ENCODE results near the gene WDR54.
A peak's percentile ranks its signal among the peaks of the same experiment; 100 is the strongest.
"Not testable (repeated sequence)": the region's sequence is repeated elsewhere in the genome, so short reads cannot be mapped to it uniquely, and the experiment has no call there.

WDR54 gene

DNA sequence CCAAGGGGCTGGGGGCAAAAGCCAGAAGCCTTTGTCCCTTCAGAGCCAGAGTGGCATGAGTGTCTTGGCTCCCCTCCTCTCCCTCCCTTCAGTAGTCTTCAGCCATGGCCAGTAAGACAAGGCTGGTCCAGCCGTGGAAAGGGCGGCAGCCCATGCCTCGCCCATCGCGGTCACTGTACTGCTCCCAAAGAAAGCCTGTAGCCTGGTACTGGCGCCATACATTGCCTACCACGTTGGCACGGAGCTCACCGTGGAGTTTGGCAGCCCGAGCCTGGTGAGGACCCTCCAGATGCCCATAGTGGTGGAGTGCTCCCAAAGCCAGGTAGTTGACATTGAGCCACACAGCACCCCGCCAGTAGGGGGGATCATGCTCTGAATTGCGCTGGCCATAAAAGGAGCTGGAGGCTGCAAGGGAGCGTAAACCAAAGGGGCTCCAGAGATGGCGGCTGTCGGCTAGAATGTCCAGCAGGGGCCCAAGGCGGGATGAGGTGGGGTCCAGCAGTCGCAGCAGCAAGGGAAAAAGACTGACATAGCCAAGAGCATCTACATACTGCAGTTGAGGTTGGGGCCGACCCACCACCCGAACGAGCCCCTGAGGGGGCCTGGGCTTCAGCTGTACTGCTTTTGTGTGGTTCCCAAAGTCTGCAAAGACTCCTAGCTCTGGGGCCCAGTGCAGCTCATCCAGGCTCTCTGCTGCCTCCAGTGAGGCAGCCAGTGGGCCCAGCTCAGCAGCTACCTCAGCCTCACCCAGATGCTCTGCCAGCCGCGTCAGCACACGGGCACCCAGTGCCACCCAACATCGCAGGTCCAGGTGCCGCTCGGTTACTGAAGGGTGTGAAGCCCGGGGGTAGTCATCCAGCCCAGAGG, 39.9 kb downstream of the WDR54 start:
- H3K9ac ChIP-seq (ENCODE audit: low read length): no peak overlapping the region
- TF ChIP-seq, protein P1, sequence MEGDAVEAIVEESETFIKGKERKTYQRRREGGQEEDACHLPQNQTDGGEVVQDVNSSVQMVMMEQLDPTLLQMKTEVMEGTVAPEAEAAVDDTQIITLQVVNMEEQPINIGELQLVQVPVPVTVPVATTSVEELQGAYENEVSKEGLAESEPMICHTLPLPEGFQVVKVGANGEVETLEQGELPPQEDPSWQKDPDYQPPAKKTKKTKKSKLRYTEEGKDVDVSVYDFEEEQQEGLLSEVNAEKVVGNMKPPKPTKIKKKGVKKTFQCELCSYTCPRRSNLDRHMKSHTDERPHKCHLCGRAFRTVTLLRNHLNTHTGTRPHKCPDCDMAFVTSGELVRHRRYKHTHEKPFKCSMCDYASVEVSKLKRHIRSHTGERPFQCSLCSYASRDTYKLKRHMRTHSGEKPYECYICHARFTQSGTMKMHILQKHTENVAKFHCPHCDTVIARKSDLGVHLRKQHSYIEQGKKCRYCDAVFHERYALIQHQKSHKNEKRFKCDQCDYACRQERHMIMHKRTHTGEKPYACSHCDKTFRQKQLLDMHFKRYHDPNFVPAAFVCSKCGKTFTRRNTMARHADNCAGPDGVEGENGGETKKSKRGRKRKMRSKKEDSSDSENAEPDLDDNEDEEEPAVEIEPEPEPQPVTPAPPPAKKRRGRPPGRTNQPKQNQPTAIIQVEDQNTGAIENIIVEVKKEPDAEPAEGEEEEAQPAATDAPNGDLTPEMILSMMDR (IDR thresholded peaks at IDR 0.05; ENCODE audit: low read depth, low read length): peak; percentile 24
- TF ChIP-seq EZH2phosphoT487 (IDR thresholded peaks at IDR 0.05; ENCODE audit: low read depth): no peak
- H3K79me2 ChIP-seq (ENCODE audit: low read length): peaks cover 33% of the 10 kb centered on the region
- H3K27ac ChIP-seq (ENCODE audit: low read length): no peak overlapping the region
- no peak overlapping the region for H3K4me3 ChIP-seq (ENCODE audit: low read length)
- H3K4me1 ChIP-seq (ENCODE audit: low read length): peaks cover 20% of the 10 kb centered on the region
- no peaks in the 10 kb centered on the region for H3K27me3 ChIP-seq (ENCODE audit: low read depth, low read length)
- peaks cover 24% of the 10 kb centered on the region for H3K36me3 ChIP-seq (replicated peaks; ENCODE audit: low read depth, low read length)
- H3K4me2 ChIP-seq (ENCODE audit: low read length): no peak overlapping the region
- H3K9me3 ChIP-seq (ENCODE audit: insufficient read depth, low read length): no peaks in the 10 kb centered on the region
- no peak overlapping the region for H2AFZ ChIP-seq (ENCODE audit: low read depth, low read length)
- H4K20me1 ChIP-seq (ENCODE audit: insufficient read depth, low read length): no peaks in the 10 kb centered on the region

DNA sequence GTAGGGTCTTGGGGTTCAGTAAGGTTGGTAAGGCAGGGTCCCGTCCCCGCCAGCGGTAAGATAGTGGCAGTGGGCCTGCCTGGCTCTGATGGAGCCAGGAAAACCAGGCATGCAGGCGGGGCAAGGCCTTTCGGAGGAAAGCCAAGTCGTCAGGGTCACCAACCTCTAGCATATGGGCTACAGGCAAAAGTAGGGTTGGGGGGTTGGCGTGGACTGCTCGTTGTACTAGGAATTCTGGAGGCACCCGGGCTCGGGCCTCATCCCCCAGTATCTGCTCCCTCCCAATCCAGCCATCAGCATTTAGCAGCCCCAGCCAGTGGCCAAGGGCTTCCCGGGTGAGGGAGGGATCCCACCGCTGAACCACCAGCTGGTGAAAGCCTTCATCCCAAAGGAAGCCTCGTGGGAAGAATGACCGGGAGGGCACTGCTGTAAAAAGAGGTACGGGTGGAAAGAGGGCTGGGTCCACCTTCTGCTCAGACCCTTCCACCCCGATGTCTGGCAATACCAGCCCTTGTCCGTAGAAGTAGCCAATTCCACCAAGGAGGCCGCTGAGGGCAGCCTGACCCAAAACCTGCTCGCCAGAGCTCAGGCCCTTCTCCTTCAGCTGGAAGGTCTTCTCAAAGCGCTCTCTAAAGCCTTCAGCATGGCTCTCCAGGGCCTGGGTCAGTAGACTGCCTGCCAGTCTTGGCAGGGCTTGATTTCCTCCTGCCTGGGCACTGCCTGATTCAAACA, 40.7 kb downstream of the WDR54 start:
- Histone ChIP-seq H3K4me3 (ENCODE audit: low read length) (no peak overlapping the region), H3K27me3 (ENCODE audit: low read depth, low read length) (no peaks in the 10 kb centered on the region), H3K9me3 (ENCODE audit: insufficient read depth, low read length) (no peaks in the 10 kb centered on the region), H3K79me2 (ENCODE audit: low read length) (peaks cover 30% of the 10 kb centered on the region), H3K4me1 (ENCODE audit: low read length) (peaks cover 15% of the 10 kb centered on the region), H2AFZ (ENCODE audit: low read depth, low read length) (no peak overlapping the region), H3K36me3 (replicated peaks; ENCODE audit: low read depth, low read length) (peaks cover 24% of the 10 kb centered on the region), H3K4me2 (ENCODE audit: low read length) (no peak overlapping the region), H4K20me1 (ENCODE audit: insufficient read depth, low read length) (no peaks in the 10 kb centered on the region), H3K9ac (ENCODE audit: low read length) (no peak overlapping the region), H3K27ac (ENCODE audit: low read length) (no peak overlapping the region)
- TF ChIP-seq EZH2phosphoT487 (IDR thresholded peaks at IDR 0.05; ENCODE audit: low read depth): no peak
- TF ChIP-seq, protein P1 (IDR thresholded peaks at IDR 0.05; ENCODE audit: low read depth, low read length): no peak

DNA sequence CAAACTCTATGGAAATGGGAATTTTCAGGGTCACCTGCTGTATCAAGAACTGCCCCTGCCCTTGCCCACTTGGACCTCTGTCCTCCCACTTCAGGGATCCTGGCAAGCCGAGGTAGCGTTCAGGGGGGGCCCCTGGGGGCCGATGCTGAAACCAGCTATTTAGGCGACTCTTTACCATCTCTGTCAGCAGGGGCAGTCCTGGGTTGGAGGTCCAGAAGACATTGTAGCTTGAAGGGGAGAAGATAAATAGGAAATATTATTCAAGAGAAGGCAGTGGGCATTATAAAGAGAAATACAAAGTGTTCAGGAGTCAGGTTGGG, 41.2 kb downstream of the WDR54 start:
- peaks cover 15% of the 10 kb centered on the region for H3K4me1 ChIP-seq (ENCODE audit: low read length)
- H3K27me3 ChIP-seq (ENCODE audit: low read depth, low read length): no peaks in the 10 kb centered on the region
- H3K27ac ChIP-seq (ENCODE audit: low read length): no peak overlapping the region
- H3K9ac ChIP-seq (ENCODE audit: low read length): no peak overlapping the region
- no peaks in the 10 kb centered on the region for H3K9me3 ChIP-seq (ENCODE audit: insufficient read depth, low read length)
- no peaks in the 10 kb centered on the region for H4K20me1 ChIP-seq (ENCODE audit: insufficient read depth, low read length)
- no peak overlapping the region for H2AFZ ChIP-seq (ENCODE audit: low read depth, low read length)
- H3K79me2 ChIP-seq (ENCODE audit: low read length): peaks cover 30% of the 10 kb centered on the region
- H3K4me3 ChIP-seq (ENCODE audit: low read length): no peak overlapping the region
- no peak overlapping the region for H3K4me2 ChIP-seq (ENCODE audit: low read length)
- TF ChIP-seq, protein P1 (IDR thresholded peaks at IDR 0.05; ENCODE audit: low read depth, low read length): no peak
- TF ChIP-seq EZH2phosphoT487 (IDR thresholded peaks at IDR 0.05; ENCODE audit: low read depth): no peak
- H3K36me3 ChIP-seq (replicated peaks; ENCODE audit: low read depth, low read length): peaks cover 24% of the 10 kb centered on the region

DNA sequence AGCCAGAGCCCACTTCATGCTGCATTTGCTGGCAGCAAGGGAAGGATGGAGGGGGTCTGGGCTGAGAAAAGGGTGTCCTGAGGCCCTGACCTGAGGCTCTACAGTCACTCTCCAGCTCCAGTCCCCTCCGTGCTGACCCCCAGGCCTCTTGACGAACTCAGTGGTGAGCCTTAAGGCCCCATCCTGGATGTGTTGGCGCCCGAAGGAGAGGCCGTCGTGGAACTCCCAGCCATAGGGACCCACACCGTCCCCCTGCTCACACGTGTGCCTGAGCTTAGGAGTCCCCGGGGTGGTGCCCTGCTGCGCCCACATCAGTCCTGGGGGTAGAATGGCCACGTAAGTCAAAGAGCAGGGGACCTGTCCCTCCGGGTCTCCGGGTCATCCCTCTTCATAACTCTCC, 42.9 kb downstream of the WDR54 start:
- TF ChIP-seq EZH2phosphoT487 (IDR thresholded peaks at IDR 0.05; ENCODE audit: low read depth): no peak
- TF ChIP-seq, protein P1 (IDR thresholded peaks at IDR 0.05; ENCODE audit: low read depth, low read length): no peak
- H3K36me3 ChIP-seq (replicated peaks; ENCODE audit: low read depth, low read length): peaks cover 24% of the 10 kb centered on the region
- peaks cover 26% of the 10 kb centered on the region for H3K79me2 ChIP-seq (ENCODE audit: low read length)
- peak overlapping the region; percentile 51 for H3K27ac ChIP-seq (ENCODE audit: low read length)
- H3K4me2 ChIP-seq (ENCODE audit: low read length): peak overlapping the region; percentile 79
- H3K9ac ChIP-seq (ENCODE audit: low read length): peak overlapping the region; percentile 85
- H4K20me1 ChIP-seq (ENCODE audit: insufficient read depth, low read length): no peaks in the 10 kb centered on the region
- no peak overlapping the region for H2AFZ ChIP-seq (ENCODE audit: low read depth, low read length)
- H3K4me3 ChIP-seq (ENCODE audit: low read length): peak overlapping the region; percentile 90
- H3K4me1 ChIP-seq (ENCODE audit: low read length): peaks cover 12% of the 10 kb centered on the region
- no peaks in the 10 kb centered on the region for H3K9me3 ChIP-seq (ENCODE audit: insufficient read depth, low read length)
- H3K27me3 ChIP-seq (ENCODE audit: low read depth, low read length): no peaks in the 10 kb centered on the region

GRCh38 chr2:74470742-74471141, 49.2 kb downstream of the WDR54 start:
- not testable (repeated sequence) for H3K27ac ChIP-seq (ENCODE audit: low read length); H3K27me3 ChIP-seq (ENCODE audit: low read depth, low read length); H3K9me3 ChIP-seq (ENCODE audit: insufficient read depth, low read length); H3K9ac ChIP-seq (ENCODE audit: low read length); H3K4me3 ChIP-seq (ENCODE audit: low read length); H2AFZ ChIP-seq (ENCODE audit: low read depth, low read length); H4K20me1 ChIP-seq (ENCODE audit: insufficient read depth, low read length); H3K4me2 ChIP-seq (ENCODE audit: low read length)
- Histone ChIP-seq H3K36me3 (replicated peaks; ENCODE audit: low read depth, low read length) (peaks cover 16% of the 10 kb centered on the region), H3K4me1 (ENCODE audit: low read length) (peaks cover 15% of the 10 kb centered on the region), H3K79me2 (ENCODE audit: low read length) (peaks cover 14% of the 10 kb centered on the region)
